NCI-H1105 treated with DMSO at 0.1 percent for 48 hours (cell line): ENCODE results near the gene COPB2.
"Not testable (repeated sequence)": the region's sequence is repeated elsewhere in the genome, so short reads cannot be mapped to it uniquely, and the experiment has no call there.

Source experiments
- DNase-seq: peaks from one replicate; lab custom pipeline; 2025; lab: John Stamatoyannopoulos, UW

Gene COPB2

GRCh38 chr3:139378587-139379241, 10.7 kb downstream of the COPB2 start:
- DNase-seq: peak; percentile 100

- DNase-seq: no peak
These were observed 12.1 kb downstream of the COPB2 start for GRCh38 chr3:139377378-139377777.

- no peak for DNase-seq
These were observed 15.3 kb downstream of the COPB2 start for GRCh38 chr3:139374099-139374498.

- DNase-seq: no peak
These were observed 24.9 kb downstream of the COPB2 start for GRCh38 chr3:139364549-139364948.

- no peak for DNase-seq
These were observed 28.2 kb downstream of the COPB2 start for GRCh38 chr3:139361276-139361675.

- DNase-seq: peak; percentile 99
These were observed 30.4 kb downstream of the COPB2 start for GRCh38 chr3:139358841-139359562.

GRCh38 chr3:139357899-139358298, 31.5 kb downstream of the COPB2 start:
- DNase-seq: no peak

GRCh38 chr3:139355891-139356290, 33.6 kb downstream of the COPB2 start:
- DNase-seq: no peak

GRCh38 chr3:139355476-139355875, 34.0 kb downstream of the COPB2 start:
- DNase-seq: no peak

- DNase-seq: no peak
These were observed 34.8 kb downstream of the COPB2 start for GRCh38 chr3:139354661-139355060.

GRCh38 chr3:139353920-139354556, 35.4 kb downstream of the COPB2 start:
- peak; percentile 56 for DNase-seq

- no peak for DNase-seq
These were observed 42.7 kb downstream of the COPB2 start for GRCh38 chr3:139346771-139347170.

- DNase-seq: peak; percentile 95
These were observed 45.3 kb downstream of the COPB2 start, which contains the start of gene MRPS22 for GRCh38 chr3:139343895-139344856. MRPS22 (plus strand) TSS chr3:139344020; CDS start chr3:139344027, 7 bp downstream.

GRCh38 chr3:139342054-139342453, 47.4 kb downstream of the COPB2 start:
- no peak for DNase-seq

- DNase-seq: no peak
These were observed 48.7 kb downstream of the COPB2 start for GRCh38 chr3:139340784-139341183.

GRCh38 chr3:139339219-139339906, 50.1 kb downstream of the COPB2 start:
- no peak for DNase-seq

- no peak for DNase-seq
These were observed 51.0 kb downstream of the COPB2 start for GRCh38 chr3:139338405-139338804.

- DNase-seq: not testable (repeated sequence)
These were observed 54.8 kb downstream of the COPB2 start for GRCh38 chr3:139334675-139335074.

GRCh38 chr3:139332092-139332491, 57.4 kb downstream of the COPB2 start:
- DNase-seq: no peak

GRCh38 chr3:139329364-139329850, 60.0 kb downstream of the COPB2 start:
- peak; percentile 87 for DNase-seq

- no peak for DNase-seq
These were observed 61.1 kb downstream of the COPB2 start for GRCh38 chr3:139328356-139328755.
